Measurements from ENCODE around the gene PEAK1.

The PEAK1 gene

DNA sequence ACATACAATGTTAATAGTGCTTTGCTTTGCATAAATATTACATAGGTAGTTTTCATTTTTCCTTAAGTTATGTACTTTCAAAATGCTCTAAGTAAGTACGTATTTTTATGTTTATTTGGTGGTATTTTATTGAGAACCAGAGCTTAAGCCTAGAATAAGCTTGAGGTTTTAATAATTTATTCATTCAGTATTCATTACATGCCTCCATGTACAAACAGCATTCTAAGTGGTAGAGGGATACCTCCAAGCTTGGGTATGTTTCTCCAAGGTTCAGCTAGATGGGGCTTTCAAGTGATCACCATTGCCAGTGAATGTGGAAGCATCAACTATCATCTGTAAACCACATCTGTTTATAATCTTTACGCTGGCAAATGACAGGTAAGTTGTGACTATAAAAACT lies 52.3 kb downstream of the PEAK1 start:
- DNase-seq = no peak

DNA sequence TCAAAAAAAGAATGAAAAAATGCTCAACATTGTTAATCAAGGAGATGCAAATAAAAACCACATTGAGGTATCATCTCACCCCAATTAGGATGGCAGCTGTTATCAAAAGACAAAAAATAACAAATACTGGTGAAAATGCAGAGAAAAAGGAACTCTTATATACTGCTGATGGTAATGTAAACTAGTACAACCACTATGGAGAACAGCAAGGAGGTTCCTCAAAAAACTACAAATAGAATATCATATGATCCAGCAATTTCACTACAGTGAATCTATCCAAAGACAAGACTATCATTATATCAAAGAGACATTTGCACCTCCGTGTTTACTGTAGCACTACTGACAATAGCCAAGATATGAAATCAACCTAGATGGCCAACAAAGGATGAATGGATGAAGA lies 58.4 kb downstream of the PEAK1 start:
- DNase-seq = no peak

DNA sequence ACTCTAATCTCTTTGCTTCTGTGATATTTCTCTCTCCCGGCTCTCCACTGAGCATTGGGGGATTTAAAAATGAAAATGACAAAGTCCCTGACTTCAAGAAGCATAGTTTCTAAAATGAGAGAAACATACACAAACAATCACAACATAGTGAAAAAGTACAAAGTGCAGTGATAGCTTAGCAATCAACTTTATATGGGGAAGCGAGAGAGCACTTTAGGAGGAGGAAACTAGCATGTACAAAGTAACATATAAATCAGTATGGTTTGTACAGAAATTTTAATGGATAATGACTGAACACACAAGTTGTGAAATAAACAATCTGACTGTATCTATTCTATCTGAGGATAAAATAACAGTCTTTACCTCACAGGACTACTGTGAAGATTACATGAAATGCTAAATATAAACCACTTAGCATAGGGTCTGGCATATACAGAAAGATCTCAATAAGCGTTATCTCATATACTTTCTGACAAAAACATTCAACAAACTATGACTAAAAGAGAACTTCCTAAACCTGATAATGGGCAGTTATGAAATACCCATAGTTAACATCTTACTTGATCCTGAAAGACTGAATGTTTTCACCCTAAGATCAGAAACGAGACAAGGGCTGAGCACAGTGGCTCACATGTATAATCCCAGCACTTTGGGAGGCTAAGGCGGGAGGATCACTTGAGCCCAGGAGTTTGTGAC lies 61.2 kb downstream of the PEAK1 start:
- no peak for DNase-seq

DNA sequence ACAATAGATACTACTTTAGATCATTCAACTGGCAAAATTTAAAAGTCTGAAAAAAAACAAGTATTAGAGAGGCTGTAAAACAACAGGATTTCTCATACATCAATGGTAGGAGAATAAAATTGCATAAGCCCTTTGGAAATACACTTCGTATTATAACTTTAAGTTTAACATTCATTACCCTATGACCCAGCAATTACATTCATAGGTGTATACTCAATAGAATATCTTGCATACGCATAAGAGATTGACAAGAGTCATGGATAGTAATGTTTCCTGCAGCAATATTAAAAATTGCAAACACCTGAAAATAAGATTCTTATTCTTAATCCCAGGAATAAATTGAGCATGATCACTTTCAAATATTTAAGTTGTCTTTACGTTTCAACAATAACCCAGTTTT lies 63.6 kb downstream of the PEAK1 start:
- DNase-seq = no peak

DNA sequence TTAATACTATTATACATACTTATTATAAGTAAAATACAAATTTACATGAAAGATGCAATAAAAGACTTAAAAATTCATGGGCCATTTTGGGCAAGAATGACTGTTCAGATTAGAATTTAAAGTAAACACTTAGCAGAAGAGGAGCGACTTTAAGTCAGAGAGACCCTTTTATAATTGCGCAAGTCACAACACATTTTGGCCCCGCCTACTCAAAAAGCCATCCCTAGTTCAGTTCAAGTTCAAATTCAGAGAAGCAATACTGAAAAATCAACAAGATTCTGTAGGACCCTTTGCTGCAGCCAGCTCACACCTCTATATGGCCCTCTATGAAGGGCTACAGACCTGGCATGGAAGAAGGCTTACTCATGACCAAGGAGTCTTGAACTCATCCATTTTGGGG lies 64.6 kb downstream of the PEAK1 start:
- DNase-seq = no peak

DNA sequence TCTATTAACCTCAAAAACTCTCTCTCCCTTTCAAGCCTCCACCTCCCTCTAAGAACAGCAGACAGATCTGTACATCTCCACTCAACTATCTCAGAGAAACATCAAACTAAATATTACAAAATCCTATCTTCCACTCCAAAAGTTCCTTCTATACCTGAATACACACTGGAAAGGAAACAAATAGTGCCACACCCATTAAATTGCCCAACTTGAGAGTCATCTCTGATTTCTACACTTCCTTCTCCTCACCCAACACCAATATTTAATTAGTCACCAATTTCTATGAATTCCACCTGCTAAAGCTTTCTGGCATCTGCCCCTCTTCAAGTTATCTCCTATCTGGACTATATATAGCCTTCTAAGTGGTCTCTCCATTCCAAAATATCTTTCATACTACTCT lies 65.8 kb downstream of the PEAK1 start:
- DNase-seq = no peak

DNA sequence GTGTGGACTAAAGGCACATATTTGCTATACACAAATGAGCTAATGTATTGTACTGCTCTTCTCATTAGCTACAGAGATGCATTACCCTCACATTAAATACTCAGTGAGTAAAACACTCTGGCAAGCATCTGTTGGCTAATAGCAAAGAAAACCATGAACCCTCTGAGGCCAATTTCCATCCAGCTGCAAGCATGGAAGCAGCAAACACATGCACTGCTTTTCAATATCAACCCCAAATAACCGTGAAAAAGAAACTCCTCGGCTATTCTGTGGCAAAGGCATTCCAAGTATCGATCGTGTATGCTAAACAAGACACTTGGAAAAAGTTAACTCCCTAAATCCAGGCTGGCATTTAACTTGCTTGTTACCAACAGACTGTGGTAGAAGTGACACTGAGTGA lies 67.0 kb downstream of the PEAK1 start:
- no peak for DNase-seq

DNA sequence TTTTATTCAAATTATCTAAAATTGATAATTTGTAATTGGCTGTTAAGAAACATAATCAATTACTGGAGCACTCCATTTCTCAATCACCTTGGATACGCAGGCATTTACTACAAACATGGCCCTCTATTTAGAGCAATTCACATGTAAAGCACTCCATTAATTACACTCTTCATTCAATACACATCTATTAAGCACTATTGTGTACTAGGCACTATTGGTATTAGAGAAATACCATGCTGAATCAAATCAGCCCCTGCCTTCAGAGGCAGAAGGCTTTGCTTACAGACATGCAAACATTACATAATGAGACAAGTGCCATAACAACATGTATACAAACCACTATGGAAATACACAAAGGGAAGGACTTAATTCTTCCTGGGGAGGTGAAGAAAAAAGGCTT lies 69.1 kb downstream of the PEAK1 start:
- no peak for DNase-seq

DNA sequence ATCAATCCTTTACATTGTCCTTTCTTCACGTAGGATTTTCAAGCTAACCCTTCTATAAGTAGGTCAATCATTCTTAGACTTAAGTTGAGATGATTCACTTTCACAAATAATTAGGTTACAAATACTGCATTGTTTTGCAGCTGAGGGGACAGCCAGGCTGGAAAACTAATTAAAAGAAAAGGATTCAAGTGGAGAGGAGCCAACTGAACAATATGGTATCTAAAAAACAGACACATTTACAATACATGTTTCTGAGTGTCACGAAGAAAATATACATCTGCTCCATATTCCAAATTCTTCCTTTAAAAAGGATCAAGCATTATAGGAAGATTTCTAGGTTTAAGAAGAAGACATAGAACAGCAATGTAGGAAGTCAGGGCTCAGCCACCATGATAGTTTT lies 70.2 kb downstream of the PEAK1 start:
- DNase-seq = no peak

DNA sequence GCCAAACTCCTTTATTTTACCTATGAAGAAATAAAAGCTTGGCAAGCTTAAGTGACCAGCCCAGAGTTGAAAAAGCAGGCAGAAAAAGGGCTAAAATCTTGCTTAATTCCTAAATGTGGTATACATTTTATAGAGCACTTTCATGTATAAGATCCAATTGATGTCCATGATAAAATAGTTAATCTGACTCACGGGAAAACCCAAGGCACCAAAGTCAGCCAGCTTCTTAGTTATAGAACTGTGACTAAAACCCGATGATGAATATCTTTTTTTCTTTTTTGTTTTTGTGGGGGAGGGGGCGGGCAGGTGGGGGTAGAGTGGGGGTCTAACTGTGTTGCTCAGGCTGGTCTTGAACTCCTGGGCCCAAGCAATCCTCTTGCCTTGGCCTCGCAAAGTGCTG lies 71.4 kb downstream of the PEAK1 start:
- DNase-seq = no peak

DNA sequence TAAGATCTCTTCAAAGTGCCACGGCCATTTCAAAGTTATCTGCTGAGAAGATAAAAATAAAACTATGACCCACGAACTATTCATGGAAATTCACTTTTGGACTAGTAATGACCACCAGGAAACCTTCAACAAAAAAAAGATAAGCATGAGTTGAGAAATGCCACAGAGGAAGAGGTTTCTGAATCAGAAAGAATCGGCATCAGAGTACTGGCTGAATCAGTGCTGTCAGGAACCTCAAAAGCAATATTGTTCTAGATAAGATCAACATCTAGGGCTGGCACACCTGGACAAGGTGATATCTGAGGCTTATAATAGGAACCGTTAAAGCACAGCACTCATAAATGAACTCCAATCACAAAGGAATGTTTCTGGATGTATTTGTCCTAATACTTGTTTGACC lies 72.7 kb downstream of the PEAK1 start:
- DNase-seq = no peak

DNA sequence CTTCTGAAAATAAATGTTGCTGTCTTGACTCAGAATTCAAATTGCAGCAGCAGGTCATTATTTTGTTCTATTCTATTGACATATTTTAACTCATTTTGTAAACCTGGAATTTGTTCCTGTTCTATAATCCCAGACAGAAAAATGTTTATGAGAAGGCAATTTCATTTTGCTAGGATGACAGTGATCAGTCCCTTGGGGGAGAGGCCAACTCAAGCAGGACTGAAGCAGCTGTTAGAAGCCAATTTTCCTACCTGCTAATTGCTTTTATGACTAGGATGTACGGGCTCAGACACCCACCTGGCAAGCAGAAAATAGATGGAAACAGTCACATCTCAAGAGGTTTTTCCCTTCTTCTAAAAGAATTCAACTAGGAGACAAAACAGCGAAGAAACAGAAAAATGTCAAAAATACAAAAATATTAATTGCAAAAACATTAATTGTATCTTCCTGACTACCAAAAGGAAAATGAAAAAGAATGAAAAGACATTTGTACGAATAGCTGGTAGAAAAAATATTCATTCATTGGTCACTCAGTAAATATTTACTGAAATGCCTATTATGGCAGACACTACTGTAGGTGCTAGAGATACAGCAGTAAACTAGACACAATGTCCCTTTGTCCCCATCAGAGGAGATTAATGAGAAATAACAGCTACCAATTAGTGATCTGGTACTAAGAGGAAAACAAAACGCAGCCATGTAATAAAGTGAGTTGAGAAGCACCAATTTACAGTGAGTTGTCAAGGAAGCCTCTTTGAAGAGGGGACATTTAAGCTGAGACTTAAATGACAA lies 73.5 kb downstream of the PEAK1 start:
- DNase-seq = no peak

DNA sequence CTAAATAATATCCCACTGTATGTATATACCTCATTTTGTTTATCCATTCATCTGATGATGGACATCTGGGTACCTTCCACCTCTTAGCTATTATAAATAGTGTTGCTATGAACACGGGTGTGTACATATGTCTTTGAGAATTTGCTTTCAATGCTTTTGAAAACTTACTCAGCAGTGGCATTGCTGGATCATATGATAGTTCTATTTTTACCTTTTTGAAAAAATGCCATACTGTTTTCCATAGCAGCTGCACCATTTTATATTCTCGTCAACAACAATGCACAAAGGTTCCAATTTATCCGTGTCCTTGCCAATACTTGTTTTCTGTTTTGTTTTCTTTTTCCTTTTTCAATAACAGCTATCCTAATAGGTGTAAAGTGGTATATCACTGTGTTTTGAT lies 77.1 kb downstream of the PEAK1 start:
- no peak for DNase-seq

DNA sequence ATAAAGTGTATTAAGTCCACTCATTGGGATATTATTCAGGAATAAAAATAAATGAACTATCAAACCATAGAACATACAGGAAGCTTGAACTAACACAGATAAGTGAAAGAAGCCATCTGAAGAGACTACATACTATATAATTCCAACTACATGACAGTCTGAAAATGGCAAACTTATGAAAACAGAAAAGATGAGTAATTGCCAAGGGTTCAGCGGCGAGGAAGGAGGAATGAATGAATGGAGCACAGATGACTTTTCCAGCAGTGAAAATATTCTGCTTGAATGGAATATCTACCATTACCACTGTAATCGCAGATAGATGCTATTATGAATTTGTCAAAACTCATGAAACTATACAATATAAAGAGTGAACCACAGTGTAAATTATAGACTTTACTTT lies 79.7 kb downstream of the PEAK1 start:
- no peak for DNase-seq

DNA sequence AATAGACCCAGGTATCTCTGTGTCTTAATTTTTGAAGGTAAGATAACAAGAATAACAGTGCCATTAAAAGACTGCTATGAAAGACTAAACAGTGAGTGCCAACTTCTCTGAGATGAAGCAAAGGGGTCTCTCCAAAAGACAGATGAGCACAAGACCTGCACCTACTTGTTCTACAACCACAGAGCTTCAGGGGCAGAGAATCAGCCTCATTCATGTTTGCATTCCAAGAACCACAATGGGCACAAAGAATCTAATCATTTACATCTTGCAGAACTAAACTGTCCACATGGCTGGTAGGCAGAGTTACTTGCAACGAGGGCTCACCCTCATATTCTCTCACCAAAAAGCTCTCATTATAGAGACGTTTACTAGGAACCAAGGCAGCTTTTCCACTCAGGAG lies 83.9 kb downstream of the PEAK1 start:
- no peak for DNase-seq

DNA sequence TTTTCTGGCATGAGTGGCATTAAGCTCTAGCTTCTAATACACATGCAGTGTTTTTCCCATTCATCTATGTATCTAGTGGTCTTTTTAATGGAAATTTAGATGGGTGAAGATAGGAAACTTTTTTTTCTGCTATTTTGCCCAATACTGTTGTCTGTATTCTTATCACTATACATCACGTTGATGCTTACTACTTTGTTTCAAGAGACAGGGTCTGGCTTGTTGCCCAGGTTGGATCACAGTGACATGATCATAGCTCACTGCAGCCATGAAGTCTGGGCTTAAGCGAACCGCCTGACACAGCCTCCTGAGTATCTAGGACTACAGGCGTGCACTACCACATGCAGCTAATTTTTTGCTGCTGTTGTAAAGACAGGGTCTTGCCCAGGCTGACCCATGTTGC lies 84.6 kb downstream of the PEAK1 start:
- DNase-seq = peak in 9 of 56 donors; percentile 3 to 66 (median 5)

DNA sequence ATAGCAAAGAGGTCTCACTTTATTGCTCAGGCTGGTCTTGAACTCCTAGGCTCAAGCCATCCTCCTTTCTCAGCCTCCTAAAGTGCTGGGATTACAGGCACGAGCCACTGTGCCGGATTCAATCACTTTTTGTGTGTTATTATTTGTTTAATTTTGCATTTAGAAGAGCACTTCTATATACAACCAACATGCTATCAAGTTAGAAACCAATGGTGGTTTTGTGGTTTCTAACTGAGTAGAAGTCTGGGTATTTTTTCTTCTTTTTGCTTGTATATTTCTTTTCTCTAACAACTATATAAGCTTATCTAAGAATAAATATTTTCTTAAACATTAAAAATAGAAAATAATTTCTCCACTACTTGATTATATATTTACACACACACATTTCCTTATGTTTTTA lies 86.7 kb downstream of the PEAK1 start:
- DNase-seq = no peak

DNA sequence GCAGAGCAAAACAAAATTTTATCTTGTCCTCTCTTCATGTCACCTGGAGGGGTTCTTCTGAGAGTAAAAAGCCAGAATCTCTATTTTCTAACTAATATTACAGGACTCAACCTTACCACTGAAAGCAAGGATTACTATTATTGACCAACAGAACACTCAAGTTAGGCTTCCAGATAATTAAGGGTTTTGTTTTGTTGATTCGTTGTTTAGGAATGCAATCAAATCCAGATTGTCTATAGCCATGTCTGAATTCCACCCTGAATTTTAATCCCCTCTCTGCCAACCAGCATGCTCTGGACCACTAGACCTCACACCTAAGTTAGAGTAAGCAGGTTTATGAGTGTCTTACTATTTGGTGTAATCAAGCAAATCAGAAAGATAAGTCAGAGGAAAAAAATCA lies 90.7 kb downstream of the PEAK1 start:
- no peak for DNase-seq

DNA sequence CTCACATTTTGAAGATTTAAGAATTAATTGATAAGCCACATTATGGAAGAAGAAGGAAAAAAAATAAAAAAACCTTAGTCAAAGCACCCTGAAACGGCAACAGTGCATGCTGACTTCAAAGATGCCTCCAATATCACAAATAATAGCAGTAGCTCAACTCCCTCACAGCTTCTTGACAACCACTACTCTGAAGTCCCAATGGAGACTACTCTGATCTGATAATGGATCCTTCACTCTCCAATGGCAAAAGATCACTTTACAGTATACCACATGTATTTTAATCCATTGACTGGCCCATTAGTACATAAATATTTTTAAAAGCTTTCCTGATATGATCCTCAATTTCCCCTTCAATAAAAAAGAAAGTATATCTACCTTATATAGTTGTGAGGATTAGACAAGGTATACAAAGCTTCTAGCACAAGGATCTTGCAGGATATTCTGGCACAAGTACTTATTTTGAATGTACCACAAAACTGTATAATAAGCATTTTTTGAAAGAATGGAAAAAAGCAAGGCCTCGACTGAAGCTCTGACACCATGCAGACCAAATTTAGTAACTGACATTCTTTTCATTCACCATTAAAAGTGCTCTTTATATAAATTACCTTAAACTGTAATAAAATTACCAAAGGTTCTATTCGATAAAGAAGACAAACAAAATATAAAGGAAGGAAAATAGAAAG lies 91.9 kb downstream of the PEAK1 start:
- DNase-seq = no peak

DNA sequence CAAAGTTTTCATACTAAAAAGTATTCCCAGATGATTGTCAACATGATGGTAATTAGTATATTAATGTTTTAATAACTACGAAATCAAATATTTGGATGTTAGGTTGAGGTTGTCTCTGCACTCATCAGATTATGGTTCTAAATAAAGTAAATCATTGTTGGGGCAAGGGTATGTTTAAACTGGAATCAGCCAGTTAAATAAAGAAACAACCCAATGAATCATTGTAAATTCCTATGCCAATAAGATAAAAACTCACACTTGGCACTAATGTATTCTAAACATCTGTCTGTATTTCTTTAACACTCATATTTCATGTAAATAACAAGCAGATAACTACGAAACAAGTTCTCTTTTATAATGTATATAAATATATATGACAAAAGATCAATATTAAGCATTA lies 92.7 kb downstream of the PEAK1 start:
- DNase-seq = no peak

DNA sequence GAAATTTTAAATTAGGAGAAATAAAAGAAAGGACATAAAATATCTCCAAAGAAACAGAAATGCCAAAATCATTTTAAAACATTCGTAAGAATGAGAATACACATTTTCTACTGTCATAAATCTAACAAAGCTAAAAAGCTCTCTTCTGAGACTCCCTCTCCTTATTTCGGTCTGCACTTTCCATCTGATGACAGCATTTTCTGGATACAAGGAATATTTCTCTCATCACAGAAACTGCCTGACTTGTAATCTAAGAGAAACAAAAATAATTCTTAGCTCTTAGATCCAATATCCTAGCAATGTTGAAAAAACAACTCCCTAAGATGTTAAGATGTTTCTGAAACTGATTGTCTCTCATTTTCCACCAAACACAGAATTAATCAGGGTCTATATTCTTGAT lies 93.5 kb downstream of the PEAK1 start:
- DNase-seq = no peak

DNA sequence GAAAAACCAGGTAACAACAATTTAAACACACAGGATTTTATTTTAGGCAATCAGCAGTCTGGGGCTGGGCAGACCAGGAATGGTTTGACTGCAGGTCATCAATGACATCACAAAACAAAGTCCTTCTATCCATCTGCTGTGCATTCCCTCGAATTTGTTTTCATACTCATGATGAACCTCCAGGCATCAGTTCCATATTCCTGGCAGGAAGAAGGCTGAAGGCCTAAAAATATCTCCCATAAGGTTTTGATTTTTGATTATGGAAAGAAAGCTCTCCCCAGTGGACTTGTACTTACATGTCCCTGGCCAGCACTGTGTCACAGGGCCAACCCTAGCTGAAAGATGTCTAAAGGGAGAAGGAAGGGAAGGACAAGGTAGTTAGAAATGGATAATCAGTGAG lies 107.4 kb downstream of the PEAK1 start:
- no peak for DNase-seq
